GM04504 (cell line): ENCODE results near the gene RFXANK.

Source experiments
- DNase-seq: peaks from one replicate; pipeline ENCODE4 v3.0.0-alpha.2; 2012; ENCODE audit warnings: low read depth

The RFXANK gene

DNA sequence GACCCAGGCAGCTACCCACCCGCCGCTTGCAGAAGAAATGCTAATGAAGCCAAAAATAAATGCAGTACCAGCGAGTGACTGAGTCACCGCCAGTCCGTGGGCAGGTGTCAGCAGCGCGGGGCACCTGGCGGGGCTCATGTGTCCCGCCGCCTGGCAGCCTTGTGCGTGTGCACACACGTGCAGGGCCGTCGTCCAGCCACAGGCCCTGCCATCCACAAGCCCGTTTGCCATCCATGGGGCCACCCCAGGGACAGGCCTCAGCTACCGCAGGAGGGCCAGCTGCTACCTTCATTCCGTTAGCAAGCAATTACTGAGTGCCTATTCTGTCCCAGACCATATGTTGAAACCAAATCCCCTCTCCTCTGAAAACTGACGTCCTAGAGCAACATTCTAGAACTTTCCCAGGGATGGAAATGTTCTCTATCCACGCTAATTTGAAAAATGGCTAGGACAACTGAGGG, 40.2 kb downstream of the RFXANK start:
- DNase-seq, result no peak

DNA sequence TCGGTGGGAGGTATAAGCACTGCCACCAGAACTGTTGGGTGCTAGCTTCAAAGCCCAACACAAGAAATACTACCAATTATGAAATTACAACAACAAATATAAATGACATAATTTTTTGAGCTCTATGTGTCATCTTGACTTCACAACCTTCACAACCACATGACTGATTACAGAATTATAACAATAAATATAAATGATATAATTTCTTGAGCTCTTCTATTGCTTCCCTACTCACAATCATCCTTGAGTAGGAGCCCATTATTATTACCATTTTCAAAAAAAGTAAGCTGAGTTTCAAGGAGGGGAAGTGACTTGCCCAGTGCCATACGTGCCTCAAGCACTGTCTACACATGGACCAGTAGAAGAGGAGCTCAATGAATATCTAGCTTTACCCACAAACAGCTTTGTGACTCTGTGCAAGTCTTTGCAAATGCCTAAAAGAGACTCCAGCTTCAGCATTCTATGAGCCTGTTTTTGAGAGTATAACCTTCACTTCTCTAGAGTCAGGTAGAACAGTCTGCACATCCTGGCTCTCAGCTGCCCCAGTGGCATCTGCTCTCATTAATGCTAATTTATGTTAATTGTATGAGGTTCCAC, 42.3 kb downstream of the RFXANK start:
- DNase-seq, result no peak

DNA sequence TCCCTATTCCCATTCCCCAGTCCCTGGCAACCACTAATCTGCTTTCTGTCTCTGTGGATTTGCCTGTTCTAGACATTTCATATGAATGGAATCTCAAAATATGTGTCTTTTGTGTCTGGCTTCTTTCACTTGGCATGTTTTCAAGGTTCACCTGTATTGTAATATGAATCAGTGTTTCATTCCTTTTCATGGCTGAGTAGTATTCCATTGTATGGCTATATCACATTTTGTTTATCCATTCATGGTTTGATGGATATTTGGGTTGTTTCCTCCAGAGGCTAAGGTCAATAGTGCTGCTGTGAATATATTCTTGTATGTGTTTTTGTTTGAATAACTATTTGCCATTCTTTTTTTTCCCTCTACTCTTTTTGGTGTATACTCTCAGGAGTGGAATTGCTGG, 44.1 kb downstream of the RFXANK start:
- DNase-seq, result no peak

- no peak for DNase-seq
Observed at GRCh38 chr19:19238126-19238894, 46.3 kb downstream of the RFXANK start.

DNA sequence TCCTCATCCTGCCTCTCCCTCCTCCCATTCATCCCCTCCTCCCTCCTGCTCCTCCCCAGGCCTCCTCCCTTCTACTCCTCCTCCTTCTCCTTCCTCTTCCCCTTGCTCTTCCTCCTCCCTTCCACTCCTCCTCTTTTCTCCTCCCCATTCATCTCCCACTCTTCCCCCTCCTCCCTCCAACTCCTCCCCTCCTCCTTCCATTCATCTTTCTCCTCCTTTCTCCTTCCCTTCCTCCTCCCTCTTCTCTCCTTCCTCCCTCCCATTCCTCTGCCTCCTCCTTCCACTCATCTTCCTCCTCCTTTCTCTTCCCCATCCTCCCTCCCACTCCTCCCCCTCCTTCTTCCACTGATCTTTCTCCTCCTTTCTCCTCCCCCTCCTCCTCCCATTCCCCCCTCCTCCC, 47.6 kb downstream of the RFXANK start:
- DNase-seq, result no peak

- no peak for DNase-seq
Observed at GRCh38 chr19:19240476-19240875, 48.4 kb downstream of the RFXANK start.

GRCh38 chr19:19250196-19250801, 58.2 kb downstream of the RFXANK start:
- DNase-seq, result no peak
